Activated CD4-positive, CD25-positive, alpha-beta regulatory T cell treated with anti-CD3 and anti-CD28 coated beads, Interleukin-2, amount 50 U/mL, for 16 hours (primary cell): ENCODE measurements around the gene SERINC3.

Experiments used
- DNase-seq: peaks from one replicate; pipeline ENCODE4 v3.0.0-alpha.2; 2020; ENCODE audit warnings: low read depth, low spot score

The SERINC3 gene

GRCh38 chr20:44465001-44465560 lies 56.8 kb downstream of the SERINC3 start:
- DNase-seq: no peak

GRCh38 chr20:44464514-44464913 lies 57.4 kb downstream of the SERINC3 start:
- DNase-seq: no peak

- DNase-seq: no peak
Measured at GRCh38 chr20:44463466-44463865, 58.4 kb downstream of the SERINC3 start.

- DNase-seq: no peak
Measured at GRCh38 chr20:44461803-44462174, 60.1 kb downstream of the SERINC3 start.

GRCh38 chr20:44461142-44461802 lies 60.6 kb downstream of the SERINC3 start:
- no peak for DNase-seq

GRCh38 chr20:44460795-44461141 lies 61.1 kb downstream of the SERINC3 start:
- no peak for DNase-seq

- no peak for DNase-seq
Measured at GRCh38 chr20:44459271-44459670, 62.6 kb downstream of the SERINC3 start.

GRCh38 chr20:44457016-44457415 lies 64.9 kb downstream of the SERINC3 start:
- DNase-seq: no peak

- no peak for DNase-seq
Measured at GRCh38 chr20:44456611-44457010, 65.3 kb downstream of the SERINC3 start.

GRCh38 chr20:44455126-44455525 lies 66.7 kb downstream of the SERINC3 start:
- DNase-seq: no peak

- no peak for DNase-seq
Measured at GRCh38 chr20:44454306-44454963, 67.4 kb downstream of the SERINC3 start.

GRCh38 chr20:44450903-44451450 lies 70.9 kb downstream of the SERINC3 start:
- DNase-seq: no peak

GRCh38 chr20:44450281-44450889 lies 71.5 kb downstream of the SERINC3 start:
- no peak for DNase-seq

GRCh38 chr20:44449864-44450263 lies 72.0 kb downstream of the SERINC3 start:
- DNase-seq: no peak

GRCh38 chr20:44448753-44449546 lies 72.9 kb downstream of the SERINC3 start:
- no peak for DNase-seq

- DNase-seq: no peak
Measured at GRCh38 chr20:44447827-44448419, 73.9 kb downstream of the SERINC3 start.
